ENCODE results near the gene CAPNS1. TPM values are rescaled to one million over a fixed set of nuclear protein-coding genes. Genes with fewer than 3 reads are reported as not detected.
A peak's percentile ranks its signal among the peaks of the same experiment; 100 is the strongest.

The CAPNS1 gene
- total and polyA plus RNA-seq, 9 of the 15 experiments (the other 6 are each of a cell fraction or from before 2014, with no cell fraction given): 77.9 to 576 (median 258) TPM

GRCh38 chr19:36139120-36139472 lies 770 bp upstream of the CAPNS1 start:
- ATAC-seq (no peak), DNase-seq (ENCODE audit: extremely low read depth in 1 of 4, low spot score in 3 of 4) (no peak), FAIRE-seq (no peak)
- Histone ChIP-seq H3K4me3 (peak overlapping the region; percentile 95), H4K20me1 (replicated peaks; ENCODE audit: control insufficient read depth, insufficient read depth, low read length) (peaks cover 11% of the 10 kb centered on the region), H3K9me1 (ENCODE audit: control insufficient read depth, insufficient read depth, low read length) (peaks cover 8% of the 10 kb centered on the region), H3K9ac (ENCODE audit: insufficient read depth in 1 of 2, low read depth in 2 of 2, low read length in 2 of 2) (peak overlapping the region; percentile 98 to 99), H3K9me3 (replicated peaks; ENCODE audit: control insufficient read depth, insufficient read depth, low read depth, low read length) (no peaks in the 10 kb centered on the region), H2AFZ (ENCODE audit: low read depth, low read length) (peak overlapping the region; percentile 97), H3K27me3 (ENCODE audit: control insufficient read depth in 2 of 2, insufficient read depth in 2 of 2, low read length in 2 of 2) (no peaks in the 10 kb centered on the region), H3K27ac (ENCODE audit: extremely low read depth, low read depth, low read length) (peak overlapping the region; percentile 99), H3K36me3 (ENCODE audit: control insufficient read depth, insufficient read depth, low read length) (peaks cover 22% of the 10 kb centered on the region), H3K79me2 (ENCODE audit: control insufficient read depth, insufficient read depth, low read length) (peaks cover 26% of the 10 kb centered on the region), H3K4me2 (ENCODE audit: insufficient read depth, low read length) (peak overlapping the region; percentile 96), H3K4me1 (replicated peaks in 1 of 2; ENCODE audit: control insufficient read depth in 2 of 2, insufficient read depth in 2 of 2, low read length in 2 of 2) (peaks cover 13 to 37% of the 10 kb centered on the region in 2 experiments)
- intact Hi-C loops (cut with micrococcal nuclease) (loop anchor here (1.0 to 2.0 kb wide), 2 partner anchors 11 to 24 kb away; partner anchors contain the start of genes POLR2I and TBCB), in situ Hi-C loops (cut with MboI) (no loop called here)
- BruUV-seq (replicated peaks): no TSS peak
- 22% methylated on average over 6 of the region's 7 CpGs for WGBS (ENCODE audit: insufficient coverage, low coverage, missing lambda C conversion rate)
- TF ChIP-seq HNRNPLL (IDR thresholded peaks at IDR 0.05; ENCODE audit: low read depth, low read length, poor library complexity, severe bottlenecking) (peak; percentile 9), YBX1 (IDR thresholded peaks at IDR 0.05) (no peak), CBX8 (IDR thresholded peaks at IDR 0.05; ENCODE audit: borderline replicate concordance, extremely low read depth, low read depth, low read length, poor library complexity, severe bottlenecking) (no peak), KDM1A (IDR thresholded peaks at IDR 0.05) (peak in 1 of 2 experiments; percentile 13; a peak in 1 of 4 replicates), BCOR (IDR thresholded peaks at IDR 0.05) (peak; percentile 62)
- CTCF ChIA-PET (ENCODE audit: low intra/inter-chr PET ratio): interaction anchor here (0.6 to 0.7 kb wide), 2 partner anchors 16 to 28 kb away, joined by 3 read pairs; no protein-coding TSS in a partner anchor
- POLR2A ChIA-PET: interaction anchor here (0.5 to 2.1 kb wide), 4 partner anchors 9 to 391 kb away, joined by 3 to 9 read pairs (median 4); partner anchors contain the start of gene LIN37

All from K562 (cell line).